H9 (cell line): ENCODE data around the gene TIGD3. TPM values are rescaled to one million over a fixed set of nuclear protein-coding genes. Genes with fewer than 3 reads are reported as not detected.

ENCODE experiments used
- DNase-seq: peaks from one replicate; pipeline ENCODE4 v3.0.0-alpha.2; 2017
- H2AFZ ChIP-seq: one replicate; pipeline ENCODE4 v1.6.1; 2013; ENCODE audit warnings: mild to moderate bottlenecking, low read length, control low read depth, moderate library complexity
- H2AK5ac ChIP-seq: 2 replicates; pipeline ENCODE4 v1.6.1; 2013; ENCODE audit warnings: low read length, control low read depth, mixed read lengths; ENCODE audit not compliant: insufficient read length
- H2BK120ac ChIP-seq: one replicate; pipeline ENCODE4 v1.6.1; 2013; ENCODE audit warnings: low read depth, mild to moderate bottlenecking, low read length, control low read depth, inconsistent platforms; ENCODE audit not compliant: poor library complexity, severe bottlenecking
- H2BK12ac ChIP-seq: 2 replicates; pipeline ENCODE4 v1.6.1; 2013; ENCODE audit warnings: low read length, control low read depth, mixed read lengths, low read depth; ENCODE audit not compliant: insufficient read length
- H2BK15ac ChIP-seq: 2 replicates; pipeline ENCODE4 v1.6.1; 2013; ENCODE audit warnings: low read depth, low read length, control low read depth
- H2BK20ac ChIP-seq: one replicate; pipeline ENCODE4 v1.6.1; 2013; ENCODE audit warnings: low read depth, mild to moderate bottlenecking, low read length, control low read depth, inconsistent platforms; ENCODE audit not compliant: poor library complexity, severe bottlenecking
- H2BK5ac ChIP-seq: 2 replicates; pipeline ENCODE4 v1.6.1; 2013; ENCODE audit warnings: low read length, control low read depth, mixed read lengths; ENCODE audit not compliant: insufficient read length
- H3K14ac ChIP-seq: 2 replicates; pipeline ENCODE4 v1.6.1; 2013; ENCODE audit warnings: low read length, control low read depth; ENCODE audit not compliant: insufficient read depth
- H3K18ac ChIP-seq: 2 replicates; pipeline ENCODE4 v1.6.1; 2013; ENCODE audit warnings: low read depth, mild to moderate bottlenecking, mixed read lengths, low read length, control low read depth; ENCODE audit not compliant: insufficient read length
- H3K23ac ChIP-seq: 2 replicates; pipeline ENCODE4 v1.6.1; 2013; ENCODE audit warnings: low read length, control low read depth, mixed read lengths, low read depth; ENCODE audit not compliant: insufficient read length
- H3K23me2 ChIP-seq: 2 replicates; pipeline ENCODE4 v1.6.1; 2013; ENCODE audit warnings: low read depth, mild to moderate bottlenecking, mixed read lengths, low read length, control low read depth; ENCODE audit not compliant: insufficient read length, poor library complexity, severe bottlenecking
- H3K27ac ChIP-seq: 2 replicates; pipeline ENCODE4 v1.5.1; 2013; ENCODE audit warnings: low read length, control low read depth, mixed read lengths, low read depth; ENCODE audit not compliant: insufficient read length
- H3K27me3 ChIP-seq: 2 replicates; pipeline ENCODE4 v1.6.1; 2013; ENCODE audit warnings: low read length, control low read depth, inconsistent platforms; ENCODE audit not compliant: insufficient read depth
- H3K4ac ChIP-seq: 2 replicates; pipeline ENCODE4 v1.6.1; 2013; ENCODE audit warnings: low read depth, mild to moderate bottlenecking, control low read depth, inconsistent platforms, low read length, moderate library complexity
- H3K4me1 ChIP-seq: 2 replicates; pipeline ENCODE4 v1.6.1; 2013; ENCODE audit warnings: low read length, control low read depth, inconsistent platforms; ENCODE audit not compliant: insufficient read depth
- H3K4me2 ChIP-seq: 2 replicates; pipeline ENCODE4 v1.6.1; 2013; ENCODE audit warnings: low read length, control low read depth, mixed read lengths; ENCODE audit not compliant: insufficient read length, insufficient read depth
- H3K56ac ChIP-seq: 2 replicates; pipeline ENCODE4 v1.6.1; 2013; ENCODE audit warnings: low read depth, mild to moderate bottlenecking, mixed read lengths, low read length, control low read depth; ENCODE audit not compliant: insufficient read length
- H3K79me1 ChIP-seq: 2 replicates; pipeline ENCODE4 v1.6.1; 2013; ENCODE audit warnings: low read depth, mild to moderate bottlenecking, moderate library complexity, low read length, control low read depth, inconsistent platforms; ENCODE audit not compliant: insufficient read depth, poor library complexity, severe bottlenecking
- H3K79me2 ChIP-seq: 2 replicates; pipeline ENCODE4 v1.6.1; 2013; ENCODE audit warnings: low read length, control low read depth, inconsistent platforms; ENCODE audit not compliant: insufficient read depth
- H3K9ac ChIP-seq: 2 replicates; pipeline ENCODE4 v1.6.1; 2013; ENCODE audit warnings: low read length, control low read depth, mixed read lengths; ENCODE audit not compliant: insufficient read length; ENCODE audit errors: extremely low read depth
- H3K9me3 ChIP-seq: one replicate; pipeline ENCODE4 v1.6.1; 2013; ENCODE audit warnings: low read depth, low read length, inconsistent platforms; ENCODE audit not compliant: control insufficient read depth
- H3T11ph ChIP-seq: one replicate; pipeline ENCODE4 v1.6.1; 2013; ENCODE audit warnings: mild to moderate bottlenecking, low read length, control low read depth, inconsistent platforms
- H4K20me1 ChIP-seq: one replicate; pipeline ENCODE4 v1.6.1; 2013; ENCODE audit not compliant: control insufficient read depth, insufficient read length, insufficient read depth
- H4K5ac ChIP-seq: 2 replicates; pipeline ENCODE4 v1.6.1; 2013; ENCODE audit warnings: low read depth, mild to moderate bottlenecking, mixed read lengths, low read length, control low read depth; ENCODE audit not compliant: insufficient read length
- H4K8ac ChIP-seq: replicated peaks from 2 replicates; pipeline ENCODE4 v1.6.1; 2013; ENCODE audit warnings: low read length, control low read depth, mixed read lengths, low read depth; ENCODE audit not compliant: insufficient read length
- H4K91ac ChIP-seq: 2 replicates; pipeline ENCODE4 v1.6.1; 2013; ENCODE audit warnings: low read depth, mild to moderate bottlenecking, moderate library complexity, mixed read lengths, low read length, control low read depth; ENCODE audit not compliant: insufficient read length
- H3K27ac Mint-ChIP-seq, 3 experiments: 2 replicates in 2 of 3; 3 replicates in 1 of 3; pipeline ENCODE4 v1.8.0; 2020 to 2021; ENCODE audit warnings: mixed read lengths in 3 of 3, mild to moderate bottlenecking in 1 of 3, moderate library complexity in 1 of 3
- H3K27me3 Mint-ChIP-seq: 2 replicates; pipeline ENCODE4 v1.8.0; 2021; ENCODE audit warnings: low read depth, mild to moderate bottlenecking, moderate library complexity, mixed read lengths
- H3K36me3 Mint-ChIP-seq, 3 experiments: 2 replicates in 2 of 3; 3 replicates in 1 of 3; pipeline ENCODE4 v1.8.0; 2020 to 2021; ENCODE audit warnings: low read depth in 3 of 3, mixed read lengths in 3 of 3; ENCODE audit not compliant: insufficient read depth in 1 of 3
- H3K4me1 Mint-ChIP-seq, 2 experiments: 2 replicates each; pipeline ENCODE4 v1.8.0; 2020; ENCODE audit warnings: mixed read lengths in 2 of 2
- H3K4me3 Mint-ChIP-seq, 2 experiments: 2 replicates in 1 of 2; 3 replicates in 1 of 2; pipeline ENCODE4 v1.8.0; 2020 to 2021; ENCODE audit warnings: mild to moderate bottlenecking in 2 of 2, mixed read lengths in 2 of 2, moderate library complexity in 1 of 2
- H3K9me3 Mint-ChIP-seq, 2 experiments: 2 replicates in 1 of 2; 3 replicates in 1 of 2; pipeline ENCODE4 v1.8.0; 2020; ENCODE audit warnings: mild to moderate bottlenecking in 2 of 2, mixed read lengths in 2 of 2, moderate library complexity in 1 of 2
- CTCF ChIP-seq: fragments of 200-600 bp; sonication (generic); conservative IDR thresholded peaks from 3 replicates; pipeline ENCODE4 v1.8.0; 2021; ENCODE audit warnings: antibody characterized with exemption, mild to moderate bottlenecking
- WGBS: extraction: QIAGEN DNeasy Blood & Tissue Kit; methylation state at CpG from one replicate; pipeline ENCODE4 v1.1.7; 2013; ENCODE audit warnings: missing lambda C conversion rate, low lambda C conversion rate, mixed read lengths; ENCODE audit not compliant: insufficient read length; ENCODE audit errors: extremely low coverage; 5-methylcytosine and 5-hydroxymethylcytosine counted together
- total RNA-seq: library from RNA; stranded (reverse); gene quantifications from 2 replicates; pipeline ENCODE4 v1.2.1, GENCODE V29; 2021

Gene TIGD3
- total RNA-seq, 1 experiment from 2014 or later = 0.66 TPM

DNA sequence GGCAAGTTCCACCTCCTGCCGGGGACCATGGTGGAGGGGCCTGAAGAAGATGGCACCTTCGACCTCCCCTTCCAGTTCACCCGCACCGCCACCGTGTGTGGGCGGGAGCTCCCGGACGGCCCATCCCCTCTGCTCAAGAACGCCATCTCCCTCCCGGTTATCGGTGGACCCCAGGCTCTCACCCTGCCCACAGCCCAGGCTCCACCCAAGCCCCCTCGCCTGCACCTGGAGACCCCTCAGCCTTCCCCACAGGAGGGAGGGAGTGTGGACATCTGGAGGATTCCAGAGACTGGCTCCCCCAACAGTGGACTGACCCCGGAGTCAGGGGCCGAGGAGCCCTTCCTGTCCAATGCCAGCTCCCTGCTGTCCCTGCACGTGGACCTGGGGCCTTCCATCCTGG, 33.5 kb upstream of the TIGD3 start:
- H3K27ac Mint-ChIP-seq = no peak overlapping the region
- H4K8ac ChIP-seq = no peak overlapping the region
- no peaks in the 10 kb centered on the region for H3K27me3 ChIP-seq
- H4K91ac ChIP-seq = no peak overlapping the region
- no CpG with 5 or more reads among the region's 15 CpGs for WGBS
- no peaks in the 10 kb centered on the region; the same call in 1 of the 2 replicates for H3K27me3 Mint-ChIP-seq
- no peaks in the 10 kb centered on the region for H3K9me3 Mint-ChIP-seq
- no peak for TF ChIP-seq CTCF
- H3K23ac ChIP-seq = no peak overlapping the region
- peaks cover 14 to 25% of the 10 kb centered on the region in 2 experiments for H3K4me1 Mint-ChIP-seq
- H2AK5ac ChIP-seq = no peak overlapping the region
- no peak overlapping the region for H2BK5ac ChIP-seq
- no peak overlapping the region for H3K56ac ChIP-seq
- no peak overlapping the region for H3K4me3 Mint-ChIP-seq
- H3T11ph ChIP-seq = no peak overlapping the region
- no peak overlapping the region for H3K4me2 ChIP-seq
- no peak overlapping the region for H2BK20ac ChIP-seq
- no peak overlapping the region for H4K5ac ChIP-seq
- H3K4ac ChIP-seq = no peak overlapping the region
- no peak overlapping the region for H2BK120ac ChIP-seq
- H3K14ac ChIP-seq = no peak overlapping the region
- peaks cover 6% of the 10 kb centered on the region for H3K23me2 ChIP-seq
- peaks cover 5% of the 10 kb centered on the region; the same call in 1 of the 2 replicates for H3K4me1 ChIP-seq
- H3K36me3 Mint-ChIP-seq = peaks cover 17 to 24% (median 24%) of the 10 kb centered on the region in 3 experiments
- no peak overlapping the region for H3K18ac ChIP-seq
- no peak overlapping the region for H2BK12ac ChIP-seq
- no peak overlapping the region for H2AFZ ChIP-seq
- H2BK15ac ChIP-seq = no peak overlapping the region
- H3K27ac ChIP-seq = no peak overlapping the region
- no peaks in the 10 kb centered on the region for H3K9me3 ChIP-seq
- no peak for DNase-seq
- no peak overlapping the region for H3K9ac ChIP-seq
- H3K79me1 ChIP-seq = peaks cover 4% of the 10 kb centered on the region
- H3K79me2 ChIP-seq = no peaks in the 10 kb centered on the region
- no peaks in the 10 kb centered on the region for H4K20me1 ChIP-seq
